Measurements from ENCODE around the gene FNBP1. TPM values are rescaled to one million over a fixed set of nuclear protein-coding genes. Genes with fewer than 3 reads are reported as not detected.
A peak's percentile ranks its signal among the peaks of the same experiment; 100 is the strongest.

Gene FNBP1
- polyA plus RNA-seq, 3 donors, result 37.6 to 60.7 (median 51.4) TPM

DNA sequence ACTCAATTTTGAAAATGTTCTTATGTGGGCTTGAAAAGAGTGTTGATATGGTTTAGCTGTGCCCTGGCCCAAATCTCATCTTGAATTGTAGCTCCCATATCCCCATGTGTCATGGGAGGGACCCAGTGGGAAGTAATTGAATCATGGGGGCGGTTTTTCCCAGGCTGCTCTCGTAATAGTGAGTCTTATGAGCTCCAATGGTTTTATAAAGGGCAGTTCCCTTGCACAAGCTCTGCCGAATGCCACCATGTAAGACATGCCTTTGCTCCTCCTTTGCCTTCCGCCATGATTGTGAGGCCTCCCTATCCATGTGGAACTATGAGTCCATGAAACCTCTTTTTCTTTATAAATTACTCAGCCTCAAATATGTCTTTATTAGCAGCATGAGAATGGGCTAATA is 136.7 kb downstream of the FNBP1 start:
- H3K79me2 ChIP-seq (ENCODE audit: insufficient read depth, low read length), result peaks cover 8% of the 10 kb centered on the region
- H3K27ac ChIP-seq (ENCODE audit: low read depth in 1 of 2, low read length in 2 of 2), result no peak overlapping the region
- Mint-ChIP-seq H3K27me3 (ENCODE audit: low read depth in 3 of 3) (peaks cover 0 to 5% (median 0%) of the 10 kb centered on the region in 3 donors), H3K27ac (no peak overlapping the region), H3K4me3 (no peak overlapping the region), H3K9me3 (peaks cover 0 to 2% (median 0%) of the 10 kb centered on the region in 7 donors), H3K36me3 (peaks cover 72 to 88% of the 10 kb centered on the region in 2 donors), H3K4me1 (peaks cover 12% of the 10 kb centered on the region)
- H3K4me3 ChIP-seq (replicated peaks in 1 of 3; ENCODE audit: low read depth in 2 of 3, low read length in 3 of 3), result no peak overlapping the region
- H3K4me2 ChIP-seq (replicated peaks; ENCODE audit: extremely low read depth, low read length, poor library complexity, severe bottlenecking), result no peak overlapping the region
- H2AFZ ChIP-seq (ENCODE audit: insufficient read depth, low read depth, low read length, poor library complexity, severe bottlenecking), result no peak overlapping the region
- TF ChIP-seq, protein P1, sequence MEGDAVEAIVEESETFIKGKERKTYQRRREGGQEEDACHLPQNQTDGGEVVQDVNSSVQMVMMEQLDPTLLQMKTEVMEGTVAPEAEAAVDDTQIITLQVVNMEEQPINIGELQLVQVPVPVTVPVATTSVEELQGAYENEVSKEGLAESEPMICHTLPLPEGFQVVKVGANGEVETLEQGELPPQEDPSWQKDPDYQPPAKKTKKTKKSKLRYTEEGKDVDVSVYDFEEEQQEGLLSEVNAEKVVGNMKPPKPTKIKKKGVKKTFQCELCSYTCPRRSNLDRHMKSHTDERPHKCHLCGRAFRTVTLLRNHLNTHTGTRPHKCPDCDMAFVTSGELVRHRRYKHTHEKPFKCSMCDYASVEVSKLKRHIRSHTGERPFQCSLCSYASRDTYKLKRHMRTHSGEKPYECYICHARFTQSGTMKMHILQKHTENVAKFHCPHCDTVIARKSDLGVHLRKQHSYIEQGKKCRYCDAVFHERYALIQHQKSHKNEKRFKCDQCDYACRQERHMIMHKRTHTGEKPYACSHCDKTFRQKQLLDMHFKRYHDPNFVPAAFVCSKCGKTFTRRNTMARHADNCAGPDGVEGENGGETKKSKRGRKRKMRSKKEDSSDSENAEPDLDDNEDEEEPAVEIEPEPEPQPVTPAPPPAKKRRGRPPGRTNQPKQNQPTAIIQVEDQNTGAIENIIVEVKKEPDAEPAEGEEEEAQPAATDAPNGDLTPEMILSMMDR (IDR thresholded peaks at IDR 0.05), result no peak
- H4K20me1 ChIP-seq (ENCODE audit: insufficient read depth, low read length), result no peaks in the 10 kb centered on the region
- intact Hi-C loops (cut with micrococcal nuclease), result no loop called here
- H3K9ac ChIP-seq (ENCODE audit: insufficient read depth, low read length, poor library complexity, severe bottlenecking), result no peak overlapping the region
- peak in 1 of 3 donors; percentile 8 for DNase-seq
- no peaks in the 10 kb centered on the region for H3K9me3 ChIP-seq (replicated peaks in 1 of 2; ENCODE audit: control insufficient read depth in 1 of 2, insufficient read depth in 1 of 2, low read length in 2 of 2)
- WGBS (ENCODE audit: insufficient coverage), result 100% methylated on average over 2 of the region's 4 CpGs
- H3K4me1 ChIP-seq (ENCODE audit: control insufficient read depth in 1 of 2, insufficient read depth in 2 of 2, low read length in 2 of 2), result peaks cover 11% of the 10 kb centered on the region in 2 donors
- H3K27me3 ChIP-seq (ENCODE audit: control insufficient read depth in 2 of 2, insufficient read depth in 2 of 2, low read length in 2 of 2), result no peaks in the 10 kb centered on the region
- H3K36me3 ChIP-seq (replicated peaks in 1 of 2; ENCODE audit: control insufficient read depth in 1 of 2, insufficient read depth in 2 of 2, low read length in 2 of 2), result peaks cover 60 to 84% of the 10 kb centered on the region in 2 donors

DNA sequence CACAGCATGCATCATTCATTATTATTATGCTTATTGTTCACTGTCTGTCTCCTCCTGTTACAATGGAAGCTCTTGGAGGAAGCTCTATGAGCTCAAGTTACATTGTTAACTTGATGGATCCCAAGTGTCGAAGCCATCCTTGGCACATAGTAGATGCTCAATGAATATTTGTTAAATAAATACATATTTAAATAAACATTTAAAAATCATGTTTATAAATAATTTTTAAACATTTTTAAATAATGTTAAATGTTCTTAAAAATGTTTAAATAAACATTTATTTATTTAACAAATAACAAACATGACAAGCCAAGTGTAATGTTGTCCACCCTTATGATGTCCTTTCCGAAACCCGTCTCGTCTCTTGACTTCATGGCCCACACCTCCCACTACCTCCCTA is 138.3 kb downstream of the FNBP1 start:
- no peak for DNase-seq
- Mint-ChIP-seq H3K9me3 (peaks cover 0 to 2% (median 0%) of the 10 kb centered on the region in 7 donors), H3K36me3 (peaks cover 75 to 89% of the 10 kb centered on the region in 2 donors), H3K4me3 (no peak overlapping the region), H3K4me1 (peaks cover 8% of the 10 kb centered on the region), H3K27me3 (ENCODE audit: low read depth in 3 of 3) (peaks cover 0 to 5% (median 0%) of the 10 kb centered on the region in 3 donors), H3K27ac (peak overlapping the region in 1 of 7 donors; percentile 3)
- Histone ChIP-seq H3K36me3 (replicated peaks in 1 of 2; ENCODE audit: control insufficient read depth in 1 of 2, insufficient read depth in 2 of 2, low read length in 2 of 2) (peaks cover 65 to 90% of the 10 kb centered on the region in 2 donors), H3K27ac (ENCODE audit: low read depth in 1 of 2, low read length in 2 of 2) (no peak overlapping the region), H3K9me3 (replicated peaks in 1 of 2; ENCODE audit: control insufficient read depth in 1 of 2, insufficient read depth in 1 of 2, low read length in 2 of 2) (no peaks in the 10 kb centered on the region), H3K4me3 (replicated peaks in 1 of 3; ENCODE audit: low read depth in 2 of 3, low read length in 3 of 3) (no peak overlapping the region), H3K9ac (ENCODE audit: insufficient read depth, low read length, poor library complexity, severe bottlenecking) (no peak overlapping the region), H3K79me2 (ENCODE audit: insufficient read depth, low read length) (peaks cover 8% of the 10 kb centered on the region), H3K4me1 (ENCODE audit: control insufficient read depth in 1 of 2, insufficient read depth in 2 of 2, low read length in 2 of 2) (peaks cover 12 to 15% of the 10 kb centered on the region in 2 donors), H2AFZ (ENCODE audit: insufficient read depth, low read depth, low read length, poor library complexity, severe bottlenecking) (no peak overlapping the region), H3K4me2 (replicated peaks; ENCODE audit: extremely low read depth, low read length, poor library complexity, severe bottlenecking) (no peak overlapping the region), H3K27me3 (ENCODE audit: control insufficient read depth in 2 of 2, insufficient read depth in 2 of 2, low read length in 2 of 2) (no peaks in the 10 kb centered on the region), H4K20me1 (ENCODE audit: insufficient read depth, low read length) (peaks cover 5% of the 10 kb centered on the region)
- TF ChIP-seq, protein P1 (IDR thresholded peaks at IDR 0.05), result no peak
- 94% methylated on average over 3 of the region's 4 CpGs for WGBS (ENCODE audit: insufficient coverage)
- intact Hi-C loops (cut with micrococcal nuclease), result no loop called here
